GM23338 (cell line): ENCODE results near the gene DPF3. TPM values are rescaled to one million over a fixed set of nuclear protein-coding genes. Genes with fewer than 3 reads are reported as not detected.

Source experiments
- ATAC-seq: fragments of 200-7000 bp; cut with Tn5 transposase; 3 replicates; pipeline ENCODE4 v1.9.1; 2020
- DNase-seq: peaks from one replicate; pipeline ENCODE4 v3.0.0-alpha.2; 2015; ENCODE audit warnings: low spot score
- H2AFZ ChIP-seq: fragments of 200-600 bp; sonication (generic); 2 replicates; pipeline ENCODE4 v1.8.0; 2016; ENCODE audit warnings: antibody characterized with exemption, mild to moderate bottlenecking, moderate library complexity
- H3F3A ChIP-seq: fragments of 200-600 bp; sonication (generic); replicated peaks from 2 replicates; pipeline ENCODE4 v1.8.0; 2017; ENCODE audit warnings: antibody characterized with exemption, mixed run types, low read depth
- H3K27ac ChIP-seq: fragments of 200-600 bp; sonication (generic); 2 replicates; pipeline ENCODE4 v1.6.1; 2016; ENCODE audit warnings: low read depth
- H3K27me3 ChIP-seq: fragments of 200-600 bp; sonication (generic); 2 replicates; pipeline ENCODE4 v1.8.0; 2016; ENCODE audit warnings: mild to moderate bottlenecking, mixed run types, moderate library complexity; ENCODE audit not compliant: insufficient read depth
- H3K36me3 ChIP-seq: fragments of 200-600 bp; sonication (generic); 2 replicates; pipeline ENCODE4 v1.8.0; 2016; ENCODE audit warnings: mild to moderate bottlenecking; ENCODE audit not compliant: insufficient read depth
- H3K4me1 ChIP-seq: fragments of 200-600 bp; sonication (generic); 2 replicates; pipeline ENCODE4 v1.8.0; 2016; ENCODE audit warnings: mild to moderate bottlenecking, moderate library complexity; ENCODE audit not compliant: insufficient read depth
- H3K4me2 ChIP-seq: fragments of 200-600 bp; sonication (generic); 2 replicates; pipeline ENCODE4 v1.7.1; 2017; ENCODE audit warnings: mixed run types
- H3K4me3 ChIP-seq: fragments of 200-600 bp; sonication (generic); 2 replicates; pipeline ENCODE4 v1.6.1; 2016; ENCODE audit warnings: mixed run types
- H3K79me2 ChIP-seq: fragments of 200-600 bp; sonication (generic); replicated peaks from 2 replicates; pipeline ENCODE4 v1.8.0; 2017; ENCODE audit warnings: mild to moderate bottlenecking; ENCODE audit not compliant: insufficient read depth
- H3K9me2 ChIP-seq: fragments of 200-600 bp; sonication (generic); 2 replicates; pipeline ENCODE4 v1.8.0; 2017; ENCODE audit not compliant: insufficient read depth
- H4K20me1 ChIP-seq: fragments of 200-600 bp; sonication (generic); replicated peaks from 2 replicates; pipeline ENCODE4 v1.8.0; 2017; ENCODE audit warnings: mild to moderate bottlenecking; ENCODE audit not compliant: insufficient read depth
- H3K27ac Mint-ChIP-seq: 2 replicates; pipeline ENCODE4 v1.8.0; 2020; ENCODE audit warnings: inconsistent platforms, mild to moderate bottlenecking, moderate library complexity, mixed read lengths
- H3K27me3 Mint-ChIP-seq: 3 replicates; pipeline ENCODE4 v1.8.0; 2022; ENCODE audit warnings: low read depth, mild to moderate bottlenecking, moderate library complexity, mixed read lengths, inconsistent platforms; ENCODE audit not compliant: insufficient read depth, poor library complexity
- H3K36me3 Mint-ChIP-seq: 3 replicates; pipeline ENCODE4 v1.8.0; 2021; ENCODE audit warnings: low read depth, mild to moderate bottlenecking, inconsistent platforms, moderate library complexity, mixed read lengths
- H3K4me1 Mint-ChIP-seq: 3 replicates; pipeline ENCODE4 v1.8.0; 2020; ENCODE audit warnings: mild to moderate bottlenecking, inconsistent platforms, mixed read lengths
- H3K4me3 Mint-ChIP-seq: 3 replicates; pipeline ENCODE4 v1.8.0; 2021; ENCODE audit warnings: moderate library complexity, mild to moderate bottlenecking, inconsistent platforms, mixed read lengths
- H3K9me3 Mint-ChIP-seq: 3 replicates; pipeline ENCODE4 v1.8.0; 2020; ENCODE audit warnings: moderate library complexity, mild to moderate bottlenecking, inconsistent platforms, mixed read lengths
- EZH2 ChIP-seq: fragments of 200-600 bp; sonication (generic); IDR thresholded peaks from one replicate; pipeline ENCODE4 v1.8.0; 2017; ENCODE audit warnings: antibody characterized with exemption, mild to moderate bottlenecking, low read depth; ENCODE audit not compliant: unreplicated experiment
- EZH2phosphoT487 ChIP-seq: fragments of 200-600 bp; sonication (generic); IDR thresholded peaks from one replicate; pipeline ENCODE4 v1.8.1; 2018; ENCODE audit warnings: antibody characterized with exemption; ENCODE audit not compliant: unreplicated experiment
- JUNB ChIP-seq: IDR thresholded peaks from one replicate; pipeline ENCODE4 v1.6.1; 2016; ENCODE audit warnings: antibody characterized with exemption; ENCODE audit not compliant: unreplicated experiment
- POLR2AphosphoS5 ChIP-seq: IDR thresholded peaks from 2 replicates; pipeline ENCODE4 v1.6.1; 2016; ENCODE audit warnings: antibody characterized with exemption, low read depth
- ZNF331 ChIP-seq: fragments of 250-450 bp; sonication (Bioruptor Pico); IDR thresholded peaks from 2 replicates; pipeline ENCODE4 v1.5.0; 2020; ENCODE audit warnings: low read depth, mild to moderate bottlenecking, moderate library complexity
- polyA plus RNA-seq: library from polyadenylated mRNA; unstranded; fragments of >200 nt; fragmentation: Nextera tagmentation; extraction: Ambion mirVana; gene quantifications from 2 replicates; pipeline ENCODE4 v1.2.1, GENCODE V29; 2016
- total RNA-seq: library from RNA; depleted of rRNA; stranded (reverse); fragments of >200 nt; shearing (Covaris generic); gene quantifications from 2 replicates; pipeline ENCODE4 v1.2.3, GENCODE V29; 2014
- TF ChIP-seq, protein P1 (sequence below): IDR thresholded peaks from 2 replicates; pipeline ENCODE4 v1.6.1; 2016; ENCODE audit warnings: antibody characterized with exemption
- TF ChIP-seq, protein P2 (sequence below): fragments of 250-450 bp; sonication (Bioruptor Pico); IDR thresholded peaks from 2 replicates; pipeline ENCODE4 v1.5.0; 2020; ENCODE audit warnings: mild to moderate bottlenecking, moderate library complexity
- TF ChIP-seq, protein P3 (sequence below), 2 experiments: fragments of 200-600 bp in 1 of 2; sonication (generic) in 1 of 2; conservative IDR thresholded peaks; 2 replicates each; pipeline versions ENCODE4 v1.5.1 to v1.6.1; 2016 to 2017; ENCODE audit warnings: antibody characterized with exemption in 2 of 2, low read depth in 2 of 2, mild to moderate bottlenecking in 2 of 2, moderate library complexity in 1 of 2

Gene DPF3
- total and polyA plus RNA-seq, 2 experiments from 2014 or later, result 0.18 to 1.0 TPM

DNA sequence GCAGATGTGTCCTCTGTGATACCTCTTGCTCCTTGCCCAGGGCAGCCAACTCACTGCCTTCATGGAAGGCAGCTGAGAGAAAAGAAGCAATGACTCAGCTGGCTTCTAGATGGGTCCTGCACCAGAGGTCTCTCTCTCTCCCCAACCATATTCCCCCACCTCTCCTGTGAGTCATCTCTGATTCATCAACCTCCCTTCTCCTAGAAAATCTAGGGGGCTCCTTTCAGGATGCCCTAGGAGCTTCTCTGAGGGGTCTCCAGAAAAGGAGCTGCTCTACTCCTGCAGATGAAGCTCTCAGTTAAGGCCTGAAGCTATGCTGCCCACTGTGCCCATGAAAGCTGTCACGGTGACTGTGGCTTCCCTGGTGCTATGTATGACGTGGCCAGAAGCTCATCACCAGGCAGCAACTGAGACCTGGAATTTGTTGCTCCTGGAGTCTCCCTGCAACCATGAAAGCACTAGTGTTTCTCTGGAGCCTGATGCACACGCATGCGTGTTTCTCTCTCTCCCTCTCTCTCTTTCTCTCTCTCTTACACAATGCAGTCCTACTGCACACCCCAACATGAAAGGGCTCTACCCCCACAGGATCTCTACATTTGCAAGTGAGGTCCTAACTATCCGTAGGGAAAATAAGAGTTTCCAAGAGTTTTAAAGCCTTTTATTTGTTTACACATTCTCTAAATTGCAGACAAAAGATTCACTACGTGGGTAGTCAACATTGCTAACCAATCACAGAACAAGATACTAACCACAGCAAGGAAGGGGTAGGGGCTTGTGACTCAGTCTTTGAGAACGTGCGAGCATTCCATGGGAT is 285.3 kb downstream of the DPF3 start:
- H3K4me3 ChIP-seq, result no peak overlapping the region
- H3K27me3 Mint-ChIP-seq, result peaks cover 3% of the 10 kb centered on the region
- H3K9me2 ChIP-seq, result peaks cover 10% of the 10 kb centered on the region; the same call in 1 of the 2 replicates
- no peak overlapping the region for H3K4me2 ChIP-seq
- no peak overlapping the region; the same call in 1 of the 2 replicates for H3K27ac Mint-ChIP-seq
- H3K4me3 Mint-ChIP-seq, result no peak overlapping the region
- no peaks in the 10 kb centered on the region for H3K4me1 ChIP-seq
- H3K4me1 Mint-ChIP-seq, result peaks cover 13% of the 10 kb centered on the region; the same call in 2 of the 3 replicates
- H3K27me3 ChIP-seq, result no peaks in the 10 kb centered on the region
- 0 out of 2 replicates have a peak overlapping the region, but pooled peaks have one; percentile 18 for H2AFZ ChIP-seq
- no peak overlapping the region for H3K27ac ChIP-seq
- no peaks in the 10 kb centered on the region for H4K20me1 ChIP-seq
- H3K36me3 Mint-ChIP-seq, result no peaks in the 10 kb centered on the region
- no peaks in the 10 kb centered on the region for H3K9me3 Mint-ChIP-seq
- TF ChIP-seq EZH2 (no peak), POLR2AphosphoS5 (no peak), ZNF331 (no peak), EZH2phosphoT487 (no peak), JUNB (no peak)
- TF ChIP-seq, protein P1, sequence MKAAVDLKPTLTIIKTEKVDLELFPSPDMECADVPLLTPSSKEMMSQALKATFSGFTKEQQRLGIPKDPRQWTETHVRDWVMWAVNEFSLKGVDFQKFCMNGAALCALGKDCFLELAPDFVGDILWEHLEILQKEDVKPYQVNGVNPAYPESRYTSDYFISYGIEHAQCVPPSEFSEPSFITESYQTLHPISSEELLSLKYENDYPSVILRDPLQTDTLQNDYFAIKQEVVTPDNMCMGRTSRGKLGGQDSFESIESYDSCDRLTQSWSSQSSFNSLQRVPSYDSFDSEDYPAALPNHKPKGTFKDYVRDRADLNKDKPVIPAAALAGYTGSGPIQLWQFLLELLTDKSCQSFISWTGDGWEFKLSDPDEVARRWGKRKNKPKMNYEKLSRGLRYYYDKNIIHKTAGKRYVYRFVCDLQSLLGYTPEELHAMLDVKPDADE, result no peak
- TF ChIP-seq, protein P2, sequence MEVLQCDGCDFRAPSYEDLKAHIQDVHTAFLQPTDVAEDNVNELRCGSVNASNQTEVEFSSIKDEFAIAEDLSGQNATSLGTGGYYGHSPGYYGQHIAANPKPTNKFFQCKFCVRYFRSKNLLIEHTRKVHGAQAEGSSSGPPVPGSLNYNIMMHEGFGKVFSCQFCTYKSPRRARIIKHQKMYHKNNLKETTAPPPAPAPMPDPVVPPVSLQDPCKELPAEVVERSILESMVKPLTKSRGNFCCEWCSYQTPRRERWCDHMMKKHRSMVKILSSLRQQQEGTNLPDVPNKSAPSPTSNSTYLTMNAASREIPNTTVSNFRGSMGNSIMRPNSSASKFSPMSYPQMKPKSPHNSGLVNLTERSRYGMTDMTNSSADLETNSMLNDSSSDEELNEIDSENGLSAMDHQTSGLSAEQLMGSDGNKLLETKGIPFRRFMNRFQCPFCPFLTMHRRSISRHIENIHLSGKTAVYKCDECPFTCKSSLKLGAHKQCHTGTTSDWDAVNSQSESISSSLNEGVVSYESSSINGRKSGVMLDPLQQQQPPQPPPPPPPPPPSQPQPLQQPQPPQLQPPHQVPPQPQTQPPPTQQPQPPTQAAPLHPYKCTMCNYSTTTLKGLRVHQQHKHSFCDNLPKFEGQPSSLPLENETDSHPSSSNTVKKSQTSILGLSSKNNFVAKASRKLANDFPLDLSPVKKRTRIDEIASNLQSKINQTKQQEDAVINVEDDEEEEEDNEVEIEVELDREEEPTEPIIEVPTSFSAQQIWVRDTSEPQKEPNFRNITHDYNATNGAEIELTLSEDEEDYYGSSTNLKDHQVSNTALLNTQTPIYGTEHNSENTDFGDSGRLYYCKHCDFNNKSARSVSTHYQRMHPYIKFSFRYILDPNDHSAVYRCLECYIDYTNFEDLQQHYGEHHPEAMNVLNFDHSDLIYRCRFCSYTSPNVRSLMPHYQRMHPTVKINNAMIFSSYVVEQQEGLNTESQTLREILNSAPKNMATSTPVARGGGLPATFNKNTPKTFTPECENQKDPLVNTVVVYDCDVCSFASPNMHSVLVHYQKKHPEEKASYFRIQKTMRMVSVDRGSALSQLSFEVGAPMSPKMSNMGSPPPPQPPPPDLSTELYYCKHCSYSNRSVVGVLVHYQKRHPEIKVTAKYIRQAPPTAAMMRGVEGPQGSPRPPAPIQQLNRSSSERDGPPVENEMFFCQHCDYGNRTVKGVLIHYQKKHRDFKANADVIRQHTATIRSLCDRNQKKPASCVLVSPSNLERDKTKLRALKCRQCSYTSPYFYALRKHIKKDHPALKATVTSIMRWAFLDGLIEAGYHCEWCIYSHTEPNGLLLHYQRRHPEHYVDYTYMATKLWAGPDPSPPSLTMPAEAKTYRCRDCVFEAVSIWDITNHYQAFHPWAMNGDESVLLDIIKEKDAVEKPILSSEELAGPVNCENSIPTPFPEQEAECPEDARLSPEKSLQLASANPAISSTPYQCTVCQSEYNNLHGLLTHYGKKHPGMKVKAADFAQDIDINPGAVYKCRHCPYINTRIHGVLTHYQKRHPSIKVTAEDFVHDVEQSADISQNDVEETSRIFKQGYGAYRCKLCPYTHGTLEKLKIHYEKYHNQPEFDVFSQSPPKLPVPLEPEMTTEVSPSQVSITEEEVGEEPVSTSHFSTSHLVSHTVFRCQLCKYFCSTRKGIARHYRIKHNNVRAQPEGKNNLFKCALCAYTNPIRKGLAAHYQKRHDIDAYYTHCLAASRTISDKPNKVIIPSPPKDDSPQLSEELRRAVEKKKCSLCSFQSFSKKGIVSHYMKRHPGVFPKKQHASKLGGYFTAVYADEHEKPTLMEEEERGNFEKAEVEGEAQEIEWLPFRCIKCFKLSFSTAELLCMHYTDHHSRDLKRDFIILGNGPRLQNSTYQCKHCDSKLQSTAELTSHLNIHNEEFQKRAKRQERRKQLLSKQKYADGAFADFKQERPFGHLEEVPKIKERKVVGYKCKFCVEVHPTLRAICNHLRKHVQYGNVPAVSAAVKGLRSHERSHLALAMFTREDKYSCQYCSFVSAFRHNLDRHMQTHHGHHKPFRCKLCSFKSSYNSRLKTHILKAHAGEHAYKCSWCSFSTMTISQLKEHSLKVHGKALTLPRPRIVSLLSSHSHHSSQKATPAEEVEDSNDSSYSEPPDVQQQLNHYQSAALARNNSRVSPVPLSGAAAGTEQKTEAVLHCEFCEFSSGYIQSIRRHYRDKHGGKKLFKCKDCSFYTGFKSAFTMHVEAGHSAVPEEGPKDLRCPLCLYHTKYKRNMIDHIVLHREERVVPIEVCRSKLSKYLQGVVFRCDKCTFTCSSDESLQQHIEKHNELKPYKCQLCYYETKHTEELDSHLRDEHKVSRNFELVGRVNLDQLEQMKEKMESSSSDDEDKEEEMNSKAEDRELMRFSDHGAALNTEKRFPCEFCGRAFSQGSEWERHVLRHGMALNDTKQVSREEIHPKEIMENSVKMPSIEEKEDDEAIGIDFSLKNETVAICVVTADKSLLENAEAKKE (CRISPR knock-in tag), result no peak
- TF ChIP-seq, protein P3, sequence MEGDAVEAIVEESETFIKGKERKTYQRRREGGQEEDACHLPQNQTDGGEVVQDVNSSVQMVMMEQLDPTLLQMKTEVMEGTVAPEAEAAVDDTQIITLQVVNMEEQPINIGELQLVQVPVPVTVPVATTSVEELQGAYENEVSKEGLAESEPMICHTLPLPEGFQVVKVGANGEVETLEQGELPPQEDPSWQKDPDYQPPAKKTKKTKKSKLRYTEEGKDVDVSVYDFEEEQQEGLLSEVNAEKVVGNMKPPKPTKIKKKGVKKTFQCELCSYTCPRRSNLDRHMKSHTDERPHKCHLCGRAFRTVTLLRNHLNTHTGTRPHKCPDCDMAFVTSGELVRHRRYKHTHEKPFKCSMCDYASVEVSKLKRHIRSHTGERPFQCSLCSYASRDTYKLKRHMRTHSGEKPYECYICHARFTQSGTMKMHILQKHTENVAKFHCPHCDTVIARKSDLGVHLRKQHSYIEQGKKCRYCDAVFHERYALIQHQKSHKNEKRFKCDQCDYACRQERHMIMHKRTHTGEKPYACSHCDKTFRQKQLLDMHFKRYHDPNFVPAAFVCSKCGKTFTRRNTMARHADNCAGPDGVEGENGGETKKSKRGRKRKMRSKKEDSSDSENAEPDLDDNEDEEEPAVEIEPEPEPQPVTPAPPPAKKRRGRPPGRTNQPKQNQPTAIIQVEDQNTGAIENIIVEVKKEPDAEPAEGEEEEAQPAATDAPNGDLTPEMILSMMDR (conservative IDR thresholded peaks at IDR 0.05; ENCODE audit: low read depth in 2 of 2), result no peak
- no peaks in the 10 kb centered on the region for H3K36me3 ChIP-seq
- no peaks in the 10 kb centered on the region for H3K79me2 ChIP-seq
- no peaks in the 10 kb centered on the region for H3F3A ChIP-seq
- DNase-seq (no peak), ATAC-seq (no peak)
